ENCODE data around the gene AXIN1. TPM values are rescaled to one million over a fixed set of nuclear protein-coding genes. Genes with fewer than 3 reads are reported as not detected.

AXIN1 gene
- total and polyA plus RNA-seq, 2 of the 8 experiments (the other 6 are each of a cell fraction or from before 2014, with no cell fraction given), result 12.5 to 41.9 TPM

GRCh38 chr16:306911-307370, 45.6 kb downstream of the AXIN1 start (continued):
- TF ChIP-seq FOSL1 (IDR thresholded peaks at IDR 0.05; ENCODE audit: insufficient read depth, low read depth, low read length) (no peak), YY1 (IDR thresholded peaks at IDR 0.05; ENCODE audit: low read depth, low read length) (no peak), CTCF (IDR thresholded peaks at IDR 0.05; ENCODE audit: control extremely low read depth in 1 of 3, insufficient read depth in 1 of 3, low read depth in 1 of 3, low read length in 3 of 3) (no peak), SIX5 (IDR thresholded peaks at IDR 0.05; ENCODE audit: low read depth, low read length) (no peak)
